HG02870 (cell line): Measurements from ENCODE around the gene PLXNB2.
"Not testable (repeated sequence)": the region's sequence is repeated elsewhere in the genome, so short reads cannot be mapped to it uniquely, and the experiment has no call there.

Experiments used
- ATAC-seq: cut with Tn5 transposase; IDR thresholded peaks from one replicate; pipeline ENCODE4 v1.9.1; 2021; ENCODE audit warnings: mild to moderate bottlenecking, moderate library complexity; ENCODE audit not compliant: unreplicated experiment

The PLXNB2 gene

GRCh38 chr22:50281957-50282356, 25.5 kb downstream of the PLXNB2 start:
- no peak for ATAC-seq

DNA sequence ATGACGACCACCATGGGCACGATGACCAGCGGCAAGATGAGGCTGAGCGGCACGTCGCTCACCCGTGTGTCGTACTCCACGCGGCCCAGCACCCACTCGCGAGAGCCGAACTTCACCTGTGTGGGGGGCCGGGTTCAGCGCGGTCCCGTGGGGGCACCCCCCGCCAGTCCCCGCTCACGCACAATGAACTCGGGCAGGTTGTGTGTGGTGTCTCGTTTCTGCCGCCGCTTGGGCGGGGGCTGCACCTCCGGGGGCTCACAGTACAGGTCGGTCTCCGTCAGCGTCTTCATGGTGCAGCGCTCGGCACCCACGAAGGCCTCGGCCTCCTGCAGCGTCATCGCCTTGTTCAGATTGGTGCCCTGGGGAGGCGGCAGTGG, 26.1 kb downstream of the PLXNB2 start:
- ATAC-seq = no peak

- no peak for ATAC-seq
These were observed 26.6 kb downstream of the PLXNB2 start for GRCh38 chr22:50280708-50281383.

DNA sequence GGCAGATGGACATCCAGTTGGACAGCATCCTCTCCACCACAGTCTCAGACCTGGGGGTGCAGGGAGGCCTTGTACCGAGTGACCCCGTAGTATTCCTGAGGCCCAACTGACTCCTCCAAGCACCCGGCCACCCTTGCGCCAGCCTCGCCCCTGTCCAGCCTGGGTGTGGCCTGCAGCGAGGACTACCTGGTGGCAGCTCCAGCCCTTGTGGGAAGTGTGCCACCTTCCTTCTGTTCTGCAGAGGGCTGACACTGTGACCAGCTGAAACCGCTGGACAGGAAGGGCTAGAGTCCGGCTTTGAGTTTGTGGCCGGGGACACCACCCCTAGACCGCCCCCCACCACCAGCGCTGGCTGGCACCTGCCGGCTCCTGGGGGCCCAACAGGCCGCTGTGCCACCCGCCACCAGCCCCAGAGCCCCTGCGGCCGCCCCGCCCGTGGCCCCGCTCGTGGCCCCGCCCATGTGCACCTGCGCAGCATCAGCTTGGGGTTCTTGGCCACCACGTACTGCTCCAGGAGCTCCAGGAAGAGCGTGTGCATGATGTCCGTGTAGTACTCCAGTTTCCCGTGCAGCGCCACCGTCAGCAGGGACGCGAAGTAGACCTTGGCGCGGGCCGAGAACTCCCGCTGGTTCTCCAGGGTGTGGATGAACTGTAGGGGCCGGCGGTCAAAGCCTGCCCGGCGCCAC, 27.3 kb downstream of the PLXNB2 start:
- ATAC-seq = no peak

DNA sequence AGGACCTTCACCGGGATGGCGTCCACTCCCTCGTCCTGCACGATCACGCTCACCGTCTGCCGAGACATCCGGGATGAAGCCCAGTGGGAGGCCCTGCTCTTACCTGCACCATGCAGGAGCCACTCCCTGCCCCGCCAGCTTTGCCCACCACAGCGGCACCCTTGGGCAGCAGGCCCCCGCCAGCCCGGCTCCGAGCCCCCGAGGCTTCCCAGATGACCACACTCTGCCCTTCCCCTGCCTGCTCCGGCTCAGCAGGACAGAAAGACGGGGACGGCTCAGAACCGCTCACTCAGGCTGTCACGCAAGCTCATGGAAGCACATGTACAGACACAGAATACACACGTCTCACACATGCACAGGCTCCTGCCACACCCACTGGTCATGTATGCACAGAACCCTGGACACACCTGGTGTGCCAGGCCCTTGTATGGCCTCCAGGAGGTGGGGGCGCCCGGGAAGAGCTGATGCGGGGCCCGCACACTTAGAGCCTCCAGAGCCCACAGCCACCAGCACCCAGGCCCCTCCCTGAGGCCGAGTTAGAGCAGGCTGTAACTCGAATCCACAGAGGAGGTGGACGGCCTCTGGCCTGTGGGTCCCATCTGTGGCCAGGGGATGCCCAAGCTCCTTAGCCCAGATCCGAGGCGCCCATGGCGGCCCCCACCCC, 28.4 kb downstream of the PLXNB2 start:
- ATAC-seq = no peak

GRCh38 chr22:50278461-50278860, 29.0 kb downstream of the PLXNB2 start:
- ATAC-seq = no peak

DNA sequence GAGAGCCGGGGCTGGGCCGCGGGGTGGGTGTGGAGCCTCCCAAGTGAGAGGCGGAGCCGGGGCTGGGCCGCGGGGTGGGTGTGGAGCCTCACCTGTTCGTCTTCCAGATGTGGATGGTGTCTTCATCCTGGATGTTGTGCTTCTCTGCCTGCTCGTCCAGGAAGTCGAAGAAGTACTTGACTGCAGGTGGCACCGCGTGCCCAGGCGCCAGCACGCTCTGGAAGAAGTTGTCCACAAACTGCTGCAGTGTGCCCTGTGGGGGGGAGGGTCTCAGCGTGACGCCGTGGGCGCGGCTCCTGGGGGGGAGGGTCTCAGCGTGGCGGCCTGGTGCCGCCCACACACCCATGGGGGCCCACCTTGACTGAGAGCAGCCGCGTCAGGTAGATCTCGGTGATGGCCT, 29.7 kb downstream of the PLXNB2 start:
- no peak for ATAC-seq

DNA sequence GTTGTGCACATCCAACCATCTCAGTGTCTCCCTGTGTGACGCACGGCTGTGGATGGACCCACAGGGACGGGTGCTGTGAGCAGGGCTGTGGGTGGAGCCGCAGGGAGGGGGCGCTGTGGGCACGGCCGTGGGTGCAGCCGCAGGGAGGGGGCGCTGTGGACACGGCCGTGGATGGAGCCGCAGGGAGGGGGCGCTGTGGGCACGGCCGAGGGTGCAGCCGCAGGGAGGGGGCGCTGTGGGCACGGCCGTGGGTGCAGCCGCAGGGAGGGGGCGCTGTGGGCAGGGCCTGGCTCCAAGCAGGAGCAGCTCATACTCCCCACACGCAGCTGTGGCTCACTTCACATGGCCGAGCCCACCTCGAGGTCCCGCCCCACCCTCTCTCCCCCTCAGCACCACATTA, 31.3 kb downstream of the PLXNB2 start:
- ATAC-seq = peak; percentile 44

GRCh38 chr22:50275181-50276055, 32.0 kb downstream of the PLXNB2 start:
- ATAC-seq = no peak

DNA sequence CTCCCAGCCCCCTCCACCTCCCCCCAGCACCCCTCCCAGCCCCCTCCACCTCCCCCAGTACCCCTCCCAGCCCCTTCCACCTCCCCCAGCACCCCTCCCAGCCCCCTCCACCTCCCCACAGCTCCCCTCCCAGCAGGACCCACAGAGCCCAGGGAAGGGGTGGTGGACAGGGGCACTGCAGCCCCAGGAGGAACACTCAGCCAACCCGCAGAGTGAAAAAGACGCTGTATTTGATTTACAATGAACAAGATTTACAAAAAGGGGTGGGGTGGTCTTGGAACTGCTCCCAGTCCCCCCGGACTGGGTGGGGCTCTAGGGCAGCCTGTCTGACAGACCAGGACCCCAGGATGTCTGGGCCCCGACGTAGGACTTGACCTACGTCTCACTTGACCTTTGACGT, 32.7 kb downstream of the PLXNB2 start:
- ATAC-seq = no peak

- ATAC-seq = no peak
These were observed 33.1 kb downstream of the PLXNB2 start for GRCh38 chr22:50274311-50274710.

DNA sequence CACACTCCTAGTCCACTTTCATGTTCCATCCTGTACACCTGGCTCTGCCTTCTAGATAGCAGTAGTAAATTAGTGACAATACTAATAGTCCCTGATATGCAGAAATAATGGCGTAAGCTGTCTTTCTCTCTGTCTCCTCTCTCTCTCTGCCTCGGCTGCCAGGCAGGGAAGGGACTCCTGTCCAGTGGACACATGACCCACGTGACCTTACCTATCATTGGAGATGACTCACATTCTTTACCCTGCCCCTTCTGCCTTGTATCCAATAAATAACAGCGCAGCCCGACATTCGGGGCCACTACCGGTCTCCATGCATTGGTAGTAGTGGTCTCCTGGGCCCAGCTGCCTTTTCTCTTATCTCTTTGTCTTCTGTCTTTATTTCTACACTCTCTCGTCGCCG, 33.7 kb downstream of the PLXNB2 start:
- ATAC-seq = not testable (repeated sequence)

GRCh38 chr22:50273352-50273751, 34.1 kb downstream of the PLXNB2 start:
- ATAC-seq = not testable (repeated sequence)

- no peak for ATAC-seq
These were observed 35.2 kb downstream of the PLXNB2 start for GRCh38 chr22:50272044-50272802.

GRCh38 chr22:50271519-50271970, 35.9 kb downstream of the PLXNB2 start:
- ATAC-seq = no peak

DNA sequence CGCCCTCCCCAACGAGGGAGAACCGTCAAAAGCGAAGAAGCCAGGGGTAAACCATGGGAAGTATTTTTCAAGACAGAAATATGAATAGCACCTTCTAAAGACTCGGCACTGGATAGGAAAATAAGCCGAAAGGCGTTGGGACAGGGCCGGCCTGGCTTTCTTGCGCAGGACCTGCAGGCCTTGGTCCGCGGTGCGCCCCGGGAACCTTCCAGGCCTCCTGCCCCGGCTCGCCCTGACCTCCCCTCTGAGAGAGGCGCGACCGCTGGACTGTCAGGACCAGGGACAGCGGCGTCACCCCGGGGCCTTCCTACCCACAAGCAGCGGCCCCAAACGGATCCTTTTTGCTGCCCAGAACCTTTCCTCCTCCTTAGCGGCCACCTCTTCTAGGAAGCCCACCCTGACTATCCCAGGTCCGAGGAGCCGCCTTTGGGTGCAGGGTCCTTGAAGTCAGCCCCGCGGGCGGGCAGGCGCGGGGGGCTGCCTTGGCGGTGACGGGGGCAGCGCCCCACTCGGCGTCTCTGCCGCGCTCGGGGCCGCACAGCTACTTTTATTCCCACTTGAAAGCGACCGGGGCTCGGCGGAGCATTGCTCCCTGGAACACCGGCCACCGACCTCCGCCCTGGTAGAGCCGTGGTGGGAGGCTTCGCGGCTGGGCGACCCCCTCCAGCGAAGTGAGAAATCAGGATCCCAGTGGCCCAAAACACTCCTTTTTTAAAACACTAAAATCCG, 36.6 kb downstream of the PLXNB2 start:
- ATAC-seq = no peak

DNA sequence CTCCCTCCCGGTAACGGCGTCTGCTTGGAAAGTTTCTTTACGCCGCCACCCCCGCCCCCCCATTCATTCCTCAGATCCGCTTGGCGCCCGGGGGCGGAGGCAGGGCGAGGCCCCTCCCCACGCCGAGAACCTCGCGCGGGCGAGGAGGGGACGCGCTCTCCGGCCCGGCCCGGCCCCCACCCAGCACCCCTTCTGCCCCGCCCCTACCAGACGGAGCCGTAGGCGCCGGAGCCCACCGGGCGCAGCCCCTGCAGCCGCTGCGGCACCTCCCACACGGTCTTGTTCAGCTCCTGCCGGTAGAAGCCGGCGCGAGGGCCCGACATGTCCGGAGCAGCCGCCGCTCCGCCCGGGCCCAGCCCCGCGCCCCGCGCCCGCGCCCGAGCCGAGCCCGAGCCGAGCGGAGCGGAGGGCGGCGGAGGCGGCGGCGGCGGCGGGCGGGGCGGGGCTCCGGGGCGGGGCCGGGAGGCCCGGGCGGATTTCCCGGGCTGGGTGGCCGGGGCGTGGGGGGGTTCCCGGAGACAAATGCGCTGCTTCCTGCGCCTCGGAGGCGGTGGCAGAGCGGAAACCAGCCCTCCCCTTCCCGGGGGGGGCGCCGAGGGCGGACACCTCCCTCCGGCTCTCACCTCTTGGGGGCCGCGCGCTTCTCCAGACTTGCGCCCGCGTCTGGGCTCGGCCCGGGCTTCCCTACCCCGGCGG, 37.3 kb downstream of the PLXNB2 start, which contains the start of gene MAPK11:
MAPK11 (minus strand) TSS at position 411 of the 696 bp plus-strand sequence; CDS start at position 323, 88 bp downstream.
- no peak for ATAC-seq

DNA sequence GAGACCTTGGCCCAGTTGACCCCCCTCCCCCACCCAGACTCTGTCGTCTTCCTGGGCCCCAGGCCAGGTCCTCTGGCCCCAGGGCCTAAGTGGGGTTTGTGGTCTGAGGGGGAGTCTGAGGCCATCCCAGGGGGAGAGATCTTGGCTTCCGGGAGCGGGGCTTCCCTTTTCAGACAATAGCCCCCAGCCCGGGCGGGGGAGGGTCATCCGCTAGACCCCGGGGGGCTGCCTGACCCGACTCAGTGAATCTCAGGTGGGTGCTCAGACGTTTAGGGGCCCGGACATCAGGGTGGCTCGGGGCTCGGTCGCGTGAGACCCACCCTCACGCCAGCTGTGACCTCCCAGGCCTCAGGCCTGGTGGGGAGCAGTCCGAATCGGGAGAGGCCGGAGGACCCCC, 37.9 kb downstream of the PLXNB2 start:
- ATAC-seq = no peak

GRCh38 chr22:50268655-50269113, 38.8 kb downstream of the PLXNB2 start:
- ATAC-seq = no peak
